Colonic mucosa (tissue), 4 donors: ENCODE data around the gene GFOD2. TPM values are rescaled to one million over a fixed set of nuclear protein-coding genes. Genes with fewer than 3 reads are reported as not detected.

ENCODE experiments used
- DNase-seq: peaks from one replicate; pipeline ENCODE4 v3.0.0-alpha.2; 2020
- H3K27ac ChIP-seq: fragments of 200-600 bp; one replicate; pipeline ENCODE4 v1.8.0; 2021
- H3K27me3 ChIP-seq: fragments of 200-600 bp; one replicate; pipeline ENCODE4 v1.8.0; 2021
- H3K36me3 ChIP-seq: fragments of 200-600 bp; one replicate; pipeline ENCODE4 v1.8.0; 2021
- H3K4me1 ChIP-seq: fragments of 200-600 bp; one replicate; pipeline ENCODE4 v1.8.0; 2021; ENCODE audit warnings: mild to moderate bottlenecking
- H3K4me3 ChIP-seq: fragments of 200-600 bp; one replicate; pipeline ENCODE4 v1.8.0; 2021
- H3K9ac ChIP-seq, 2 donors: one replicate each; pipeline ENCODE4 v1.7.0; 2013; ENCODE audit warnings: control low read depth in 2 of 2, low read depth in 2 of 2, low read length in 2 of 2
- H3K9me3 ChIP-seq: fragments of 200-600 bp; one replicate; pipeline ENCODE4 v1.8.0; 2021
- CTCF ChIP-seq: fragments of 200-600 bp; IDR thresholded peaks from one replicate; pipeline ENCODE4 v1.8.0; 2022; ENCODE audit warnings: antibody characterized with exemption, mild to moderate bottlenecking
- intact Hi-C: fragments of 100-400 bp; cut with DNase I; formaldehyde crosslinking; loops from one replicate; pipeline ENCODE4 v1.14.1; 2022
- total RNA-seq, 2 donors: library from RNA; stranded (reverse); fragmentation: NEBNext Ultra II Directional in 1 of 2; extraction: Animal tissue kit (Norgen Biotek cat#: 25700) in 1 of 2; gene quantifications; one replicate each; pipeline ENCODE4 v1.2.1, GENCODE V29; 2021
- donor health status: healthy.
- donor health status: DM: no; HTN: no; CAD: no.
- donor health status: DM: no; HTN: no; CAD: no.

The GFOD2 gene
- total RNA-seq, 2 donors from 2014 or later = 22.1 to 33.8 TPM

GRCh38 chr16:67657017-67657608 lies 62.0 kb downstream of the GFOD2 start:
- intact Hi-C loops = loop anchor here (10.0 kb wide), 1 partner anchor 112 kb away; no protein-coding TSS in a partner anchor

GRCh38 chr16:67656344-67657016 lies 62.6 kb downstream of the GFOD2 start:
- Histone ChIP-seq H3K4me1 (peaks cover 11% of the 10 kb centered on the region), H3K4me3 (no peak overlapping the region), H3K9me3 (no peaks in the 10 kb centered on the region), H3K36me3 (no peaks in the 10 kb centered on the region), H3K9ac (no peak overlapping the region), H3K27me3 (peaks cover 31% of the 10 kb centered on the region), H3K27ac (no peak overlapping the region)
- intact Hi-C loops = loop anchor here (10.0 kb wide), 1 partner anchor 112 kb away; no protein-coding TSS in a partner anchor
- no peak for DNase-seq
- no peak for TF ChIP-seq CTCF

More at GRCh38 chr16:67657017-67657608, 62.0 kb downstream of the GFOD2 start:
- no peak overlapping the region for H3K27ac ChIP-seq
- TF ChIP-seq CTCF = no peak
- no peaks in the 10 kb centered on the region for H3K36me3 ChIP-seq
- no peak overlapping the region for H3K9ac ChIP-seq
- no peaks in the 10 kb centered on the region for H3K9me3 ChIP-seq
- H3K4me1 ChIP-seq = peaks cover 12% of the 10 kb centered on the region
- DNase-seq = no peak
- H3K27me3 ChIP-seq = peaks cover 26% of the 10 kb centered on the region
- no peak overlapping the region for H3K4me3 ChIP-seq

DNA sequence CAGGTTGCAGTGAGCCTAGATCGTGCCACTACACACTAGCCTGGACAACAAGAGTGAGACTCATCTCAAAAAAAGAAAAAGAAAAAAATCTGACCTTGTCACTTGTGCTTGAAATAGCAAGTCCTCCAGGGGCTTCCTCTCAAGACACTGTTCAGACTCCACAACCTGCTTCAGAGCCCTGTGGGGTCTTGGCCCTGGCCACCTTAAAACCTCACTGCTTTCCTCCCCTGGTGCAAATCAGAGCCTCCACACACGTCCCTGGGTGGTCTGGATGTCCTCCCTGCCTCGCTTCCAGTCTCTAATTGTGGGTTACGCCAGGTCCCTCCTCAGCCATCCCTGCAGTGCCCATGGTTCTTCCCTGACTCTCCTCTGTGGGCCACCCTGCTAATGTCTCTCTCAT lies 63.8 kb downstream of the GFOD2 start:
- intact Hi-C loops = loop anchor here (10.0 kb wide), 1 partner anchor 111 kb away; no protein-coding TSS in a partner anchor

GRCh38 chr16:67654403-67654911 lies 64.7 kb downstream of the GFOD2 start:
- Histone ChIP-seq H3K4me3 (no peak overlapping the region), H3K27me3 (peaks cover 41% of the 10 kb centered on the region), H3K36me3 (no peaks in the 10 kb centered on the region), H3K9ac (no peak overlapping the region), H3K9me3 (no peaks in the 10 kb centered on the region), H3K27ac (no peak overlapping the region), H3K4me1 (peaks cover 6% of the 10 kb centered on the region)
- TF ChIP-seq CTCF = no peak
- intact Hi-C loops = loop anchor here (10.0 kb wide), 1 partner anchor 110 kb away; no protein-coding TSS in a partner anchor
- peak; percentile 14 for DNase-seq

More for the DNA sequence above, 63.8 kb downstream of the GFOD2 start:
- no peak for DNase-seq
- H3K27me3 ChIP-seq = peaks cover 35% of the 10 kb centered on the region
- no peak overlapping the region for H3K4me3 ChIP-seq
- H3K36me3 ChIP-seq = no peaks in the 10 kb centered on the region
- no peaks in the 10 kb centered on the region for H3K9me3 ChIP-seq
- TF ChIP-seq CTCF = no peak
- no peak overlapping the region for H3K27ac ChIP-seq
- H3K9ac ChIP-seq = no peak overlapping the region
- H3K4me1 ChIP-seq = peaks cover 6% of the 10 kb centered on the region

- H3K9ac ChIP-seq = no peak overlapping the region
- no peak overlapping the region for H3K27ac ChIP-seq
- no peaks in the 10 kb centered on the region for H3K4me1 ChIP-seq
- TF ChIP-seq CTCF = no peak
- peaks cover 46% of the 10 kb centered on the region for H3K27me3 ChIP-seq
- no peaks in the 10 kb centered on the region for H3K36me3 ChIP-seq
- DNase-seq = no peak
- H3K9me3 ChIP-seq = no peaks in the 10 kb centered on the region
- intact Hi-C loops = loop anchor here (10.0 kb wide), 1 partner anchor 109 kb away; no protein-coding TSS in a partner anchor
- H3K4me3 ChIP-seq = no peak overlapping the region
Measured at GRCh38 chr16:67653789-67654402, 65.2 kb downstream of the GFOD2 start.
